IPS DF 4.7 (cell line): Measurements from ENCODE around the gene PCDHGC4.

ENCODE experiments used
- DNase-seq: peaks from one replicate; pipeline ENCODE4 v3.0.0-alpha.2; 2013; ENCODE audit warnings: low spot score; ENCODE audit errors: extremely low read depth

The PCDHGC4 gene

GRCh38 chr5:141512390-141512910 lies 27.6 kb downstream of the PCDHGC4 start:
- DNase-seq: no peak

- no peak for DNase-seq
Measured at GRCh38 chr5:141512911-141513626, 28.2 kb downstream of the PCDHGC4 start.

- no peak for DNase-seq
Measured at GRCh38 chr5:141513627-141514329, 28.9 kb downstream of the PCDHGC4 start.

GRCh38 chr5:141514330-141515133 lies 29.7 kb downstream of the PCDHGC4 start:
- no peak for DNase-seq

GRCh38 chr5:141515141-141515540 lies 30.3 kb downstream of the PCDHGC4 start:
- no peak for DNase-seq

GRCh38 chr5:141515946-141516671 lies 31.3 kb downstream of the PCDHGC4 start:
- DNase-seq: no peak

GRCh38 chr5:141516672-141517025 lies 31.8 kb downstream of the PCDHGC4 start:
- no peak for DNase-seq

- no peak for DNase-seq
Measured at GRCh38 chr5:141517312-141517711, 32.5 kb downstream of the PCDHGC4 start.

- no peak for DNase-seq
Measured at GRCh38 chr5:141517880-141518617, 33.2 kb downstream of the PCDHGC4 start.

- no peak for DNase-seq
Measured at GRCh38 chr5:141518618-141519015, 33.8 kb downstream of the PCDHGC4 start.

- DNase-seq: no peak
Measured at GRCh38 chr5:141519605-141520565, 35.1 kb downstream of the PCDHGC4 start.

- DNase-seq: no peak
Measured at GRCh38 chr5:141521244-141521781, 36.5 kb downstream of the PCDHGC4 start.

- DNase-seq: no peak
Measured at GRCh38 chr5:141522301-141522700, 37.5 kb downstream of the PCDHGC4 start.

- DNase-seq: no peak
Measured at GRCh38 chr5:141523991-141524390, 39.2 kb downstream of the PCDHGC4 start.

GRCh38 chr5:141524604-141525597 lies 40.1 kb downstream of the PCDHGC4 start:
- DNase-seq: peak; percentile 98

GRCh38 chr5:141525653-141526052 lies 40.8 kb downstream of the PCDHGC4 start:
- no peak for DNase-seq

GRCh38 chr5:141527426-141527825 lies 42.6 kb downstream of the PCDHGC4 start:
- no peak for DNase-seq
